Transverse colon (tissue), 4 donors: ENCODE results near the gene NAT14. TPM values are rescaled to one million over a fixed set of nuclear protein-coding genes. Genes with fewer than 3 reads are reported as not detected.

Source experiments
- DNase-seq: peaks from one replicate; pipeline ENCODE4 v3.0.0-alpha.2; 2019
- H3K27ac ChIP-seq, 4 donors: fragments of 200-600 bp; sonication (generic); 2 replicates each; pipeline ENCODE4 v1.5.1; 2016 to 2018; ENCODE audit warnings: inconsistent platforms in 4 of 4
- H3K27me3 ChIP-seq: fragments of 200-600 bp; sonication (generic); 2 replicates; pipeline ENCODE4 v1.5.1; 2017; ENCODE audit warnings: inconsistent platforms
- H3K36me3 ChIP-seq, 4 donors: fragments of 200-600 bp; sonication (generic); 2 replicates each; pipeline ENCODE4 v1.5.1; 2017 to 2019; ENCODE audit warnings: inconsistent platforms in 4 of 4
- H3K4me1 ChIP-seq, 4 donors: fragments of 200-600 bp; sonication (generic); 2 replicates each; pipeline ENCODE4 v1.5.1; 2017 to 2020; ENCODE audit warnings: inconsistent platforms in 4 of 4
- H3K4me3 ChIP-seq, 4 donors: fragments of 200-600 bp; sonication (generic); 1 replicate in 1 of 4; 2 replicates in 3 of 4; pipeline versions ENCODE4 v1.5.1 to v1.6.1; 2017 to 2019; ENCODE audit warnings: inconsistent platforms in 4 of 4
- H3K9me3 ChIP-seq, 2 donors: fragments of 200-600 bp; sonication (generic); 2 replicates each; pipeline ENCODE4 v1.5.1; 2017 to 2019; ENCODE audit warnings: inconsistent platforms in 2 of 2
- CTCF ChIP-seq, 5 experiments: fragments of 200-600 bp in 3 of 5; fragments of 450-650 bp in 2 of 5; sonication (generic) in 3 of 5; IDR thresholded peaks; 1 replicate in 2 of 5; 2 replicates in 3 of 5; pipeline ENCODE4 v1.5.1; 2016 to 2017; ENCODE audit warnings: antibody characterized with exemption in 5 of 5, inconsistent platforms in 3 of 5, mild to moderate bottlenecking in 2 of 5, moderate library complexity in 1 of 5
- EP300 ChIP-seq: sonication (generic); formaldehyde crosslinking; IDR thresholded peaks from one replicate; pipeline ENCODE4 v1.6.1; 2017; ENCODE audit warnings: antibody characterized with exemption, low read depth
- POLR2A ChIP-seq: fragments of 450-650 bp; IDR thresholded peaks from one replicate; pipeline ENCODE4 v1.6.1; 2016; ENCODE audit warnings: antibody characterized with exemption, mild to moderate bottlenecking, moderate library complexity
- POLR2AphosphoS5 ChIP-seq, 3 donors: sonication (generic); formaldehyde crosslinking; IDR thresholded peaks; one replicate each; pipeline ENCODE4 v1.6.1; 2016; ENCODE audit warnings: antibody characterized with exemption in 3 of 3
- WGBS, 2 donors: methylation state at CpG; one replicate each; pipeline ENCODE4 v1.1.5; 2018; ENCODE audit warnings: low coverage in 1 of 2; 5-methylcytosine and 5-hydroxymethylcytosine counted together
- in situ Hi-C, 4 donors: fragments of 200-750 bp; cut with MboI; loops; one replicate each; pipeline versions ENCODE4 v1.15.0 to v1.15.1; 2017; ENCODE audit warnings: low sequenced_read_pairs in 3 of 4, low pct_ligation_motif_present in 1 of 4, low pct_unique_long_range_greater_than_20kb in 1 of 4
- intact Hi-C: fragments of 100-400 bp; cut with DNase I; formaldehyde crosslinking; loops from one replicate; pipeline ENCODE4 v1.15.1; 2023; ENCODE audit warnings: low total_unique reads
- total RNA-seq, 4 donors: library from RNA; depleted of rRNA; stranded (reverse); fragments of >200 nt; gene quantifications; one replicate each; pipeline ENCODE4 v1.1.0, GENCODE V29; 2016

The NAT14 gene
- total RNA-seq, 4 donors from 2014 or later, result 2.1 to 2.7 TPM; not detected in 2

- 25 to 34% methylated on average over 4 to 16 of the region's 16 CpGs for WGBS, 2 donors
- peak overlapping the region; percentile 91 to 98 (median 96) for H3K27ac ChIP-seq
- peaks cover 6 to 28% (median 20%) of the 10 kb centered on the region in 4 donors for H3K4me1 ChIP-seq
- H3K36me3 ChIP-seq, result no peaks in the 10 kb centered on the region
- H3K27me3 ChIP-seq, result no peaks in the 10 kb centered on the region
- H3K4me3 ChIP-seq, result peak overlapping the region in 3 of 4 donors; percentile 74 to 97 (median 74)
- in situ Hi-C loops, result no loop called here
- H3K9me3 ChIP-seq, result no peaks in the 10 kb centered on the region
- DNase-seq, result no peak
- no peak for TF ChIP-seq CTCF (IDR thresholded peaks at IDR 0.05)
- no peak for TF ChIP-seq POLR2A
- TF ChIP-seq POLR2AphosphoS5 (IDR thresholded peaks at IDR 0.05), result no peak
- no peak for TF ChIP-seq EP300
- intact Hi-C loops, result no loop called here
Observed at GRCh38 chr19:55459950-55460657, 24.9 kb upstream of the NAT14 start.

- in situ Hi-C loops (no loop called here), intact Hi-C loops (no loop called here)
- Histone ChIP-seq H3K4me3 (peak overlapping the region; percentile 74 to 98 (median 86)), H3K36me3 (no peaks in the 10 kb centered on the region), H3K4me1 (peaks cover 6 to 28% (median 20%) of the 10 kb centered on the region in 4 donors), H3K27ac (peak overlapping the region; percentile 91 to 98 (median 96)), H3K27me3 (no peaks in the 10 kb centered on the region), H3K9me3 (no peaks in the 10 kb centered on the region)
- 10 to 15% methylated on average over 14 to 23 of the region's 24 CpGs for WGBS, 2 donors
- TF ChIP-seq EP300 (no peak), CTCF (IDR thresholded peaks at IDR 0.05) (no peak), POLR2A (no peak), POLR2AphosphoS5 (IDR thresholded peaks at IDR 0.05) (no peak)
- DNase-seq, result peak; percentile 86
Observed at GRCh38 chr19:55460670-55461258, 24.2 kb upstream of the NAT14 start.

- in situ Hi-C loops, result no loop called here
- 1% methylated on average over 53 of the region's 54 CpGs; no CpG with 5 or more reads in 1 of the 2 donors for WGBS, 2 donors
Observed at GRCh38 chr19:55461259-55461973, 23.6 kb upstream of the NAT14 start, which contains the start of gene ISOC2. Gene ISOC2 (minus strand): TSS chr19:55461642. CDS start chr19:55456486, 5,156 bp downstream.

More at GRCh38 chr19:55461259-55461973, 23.6 kb upstream of the NAT14 start, which contains the start of gene ISOC2:
- intact Hi-C loops, result no loop called here
- Histone ChIP-seq H3K36me3 (no peaks in the 10 kb centered on the region), H3K27me3 (no peaks in the 10 kb centered on the region), H3K9me3 (no peaks in the 10 kb centered on the region), H3K27ac (peak within 1 kb of the TSS; percentile 91 to 98 (median 96)), H3K4me3 (peak within 1 kb of the TSS; percentile 74 to 98 (median 86)), H3K4me1 (peaks cover 6 to 28% (median 20%) of the 10 kb centered on the region in 4 donors)
- peak in 1 of 5 experiments; percentile 10 for TF ChIP-seq CTCF (IDR thresholded peaks at IDR 0.05)
- peak; percentile 73 for TF ChIP-seq POLR2A
- no peak for TF ChIP-seq EP300
- TF ChIP-seq POLR2AphosphoS5 (IDR thresholded peaks at IDR 0.05), result peak; percentile 52 to 80 (median 68)
- DNase-seq, result peak; percentile 100
